H9 (cell line): ENCODE data around the gene GALNT9. TPM values are rescaled to one million over a fixed set of nuclear protein-coding genes. Genes with fewer than 3 reads are reported as not detected.

ENCODE experiments used
- DNase-seq: peaks from one replicate; pipeline ENCODE4 v3.0.0-alpha.2; 2017
- H2AFZ ChIP-seq: one replicate; pipeline ENCODE4 v1.6.1; 2013; ENCODE audit warnings: mild to moderate bottlenecking, low read length, control low read depth, moderate library complexity
- H2AK5ac ChIP-seq: 2 replicates; pipeline ENCODE4 v1.6.1; 2013; ENCODE audit warnings: low read length, control low read depth, mixed read lengths; ENCODE audit not compliant: insufficient read length
- H2BK120ac ChIP-seq: one replicate; pipeline ENCODE4 v1.6.1; 2013; ENCODE audit warnings: low read depth, mild to moderate bottlenecking, low read length, control low read depth, inconsistent platforms; ENCODE audit not compliant: poor library complexity, severe bottlenecking
- H2BK12ac ChIP-seq: 2 replicates; pipeline ENCODE4 v1.6.1; 2013; ENCODE audit warnings: low read length, control low read depth, mixed read lengths, low read depth; ENCODE audit not compliant: insufficient read length
- H2BK15ac ChIP-seq: 2 replicates; pipeline ENCODE4 v1.6.1; 2013; ENCODE audit warnings: low read depth, low read length, control low read depth
- H2BK20ac ChIP-seq: one replicate; pipeline ENCODE4 v1.6.1; 2013; ENCODE audit warnings: low read depth, mild to moderate bottlenecking, low read length, control low read depth, inconsistent platforms; ENCODE audit not compliant: poor library complexity, severe bottlenecking
- H2BK5ac ChIP-seq: 2 replicates; pipeline ENCODE4 v1.6.1; 2013; ENCODE audit warnings: low read length, control low read depth, mixed read lengths; ENCODE audit not compliant: insufficient read length
- H3K14ac ChIP-seq: 2 replicates; pipeline ENCODE4 v1.6.1; 2013; ENCODE audit warnings: low read length, control low read depth; ENCODE audit not compliant: insufficient read depth
- H3K18ac ChIP-seq: 2 replicates; pipeline ENCODE4 v1.6.1; 2013; ENCODE audit warnings: low read depth, mild to moderate bottlenecking, mixed read lengths, low read length, control low read depth; ENCODE audit not compliant: insufficient read length
- H3K23ac ChIP-seq: 2 replicates; pipeline ENCODE4 v1.6.1; 2013; ENCODE audit warnings: low read length, control low read depth, mixed read lengths, low read depth; ENCODE audit not compliant: insufficient read length
- H3K23me2 ChIP-seq: 2 replicates; pipeline ENCODE4 v1.6.1; 2013; ENCODE audit warnings: low read depth, mild to moderate bottlenecking, mixed read lengths, low read length, control low read depth; ENCODE audit not compliant: insufficient read length, poor library complexity, severe bottlenecking
- H3K27ac ChIP-seq: 2 replicates; pipeline ENCODE4 v1.5.1; 2013; ENCODE audit warnings: low read length, control low read depth, mixed read lengths, low read depth; ENCODE audit not compliant: insufficient read length
- H3K27me3 ChIP-seq: 2 replicates; pipeline ENCODE4 v1.6.1; 2013; ENCODE audit warnings: low read length, control low read depth, inconsistent platforms; ENCODE audit not compliant: insufficient read depth
- H3K4ac ChIP-seq: 2 replicates; pipeline ENCODE4 v1.6.1; 2013; ENCODE audit warnings: low read depth, mild to moderate bottlenecking, control low read depth, inconsistent platforms, low read length, moderate library complexity
- H3K4me1 ChIP-seq: 2 replicates; pipeline ENCODE4 v1.6.1; 2013; ENCODE audit warnings: low read length, control low read depth, inconsistent platforms; ENCODE audit not compliant: insufficient read depth
- H3K4me2 ChIP-seq: 2 replicates; pipeline ENCODE4 v1.6.1; 2013; ENCODE audit warnings: low read length, control low read depth, mixed read lengths; ENCODE audit not compliant: insufficient read length, insufficient read depth
- H3K56ac ChIP-seq: 2 replicates; pipeline ENCODE4 v1.6.1; 2013; ENCODE audit warnings: low read depth, mild to moderate bottlenecking, mixed read lengths, low read length, control low read depth; ENCODE audit not compliant: insufficient read length
- H3K79me1 ChIP-seq: 2 replicates; pipeline ENCODE4 v1.6.1; 2013; ENCODE audit warnings: low read depth, mild to moderate bottlenecking, moderate library complexity, low read length, control low read depth, inconsistent platforms; ENCODE audit not compliant: insufficient read depth, poor library complexity, severe bottlenecking
- H3K79me2 ChIP-seq: 2 replicates; pipeline ENCODE4 v1.6.1; 2013; ENCODE audit warnings: low read length, control low read depth, inconsistent platforms; ENCODE audit not compliant: insufficient read depth
- H3K9ac ChIP-seq: 2 replicates; pipeline ENCODE4 v1.6.1; 2013; ENCODE audit warnings: low read length, control low read depth, mixed read lengths; ENCODE audit not compliant: insufficient read length; ENCODE audit errors: extremely low read depth
- H3K9me3 ChIP-seq: one replicate; pipeline ENCODE4 v1.6.1; 2013; ENCODE audit warnings: low read depth, low read length, inconsistent platforms; ENCODE audit not compliant: control insufficient read depth
- H3T11ph ChIP-seq: one replicate; pipeline ENCODE4 v1.6.1; 2013; ENCODE audit warnings: mild to moderate bottlenecking, low read length, control low read depth, inconsistent platforms
- H4K20me1 ChIP-seq: one replicate; pipeline ENCODE4 v1.6.1; 2013; ENCODE audit not compliant: control insufficient read depth, insufficient read length, insufficient read depth
- H4K5ac ChIP-seq: 2 replicates; pipeline ENCODE4 v1.6.1; 2013; ENCODE audit warnings: low read depth, mild to moderate bottlenecking, mixed read lengths, low read length, control low read depth; ENCODE audit not compliant: insufficient read length
- H4K8ac ChIP-seq: replicated peaks from 2 replicates; pipeline ENCODE4 v1.6.1; 2013; ENCODE audit warnings: low read length, control low read depth, mixed read lengths, low read depth; ENCODE audit not compliant: insufficient read length
- H4K91ac ChIP-seq: 2 replicates; pipeline ENCODE4 v1.6.1; 2013; ENCODE audit warnings: low read depth, mild to moderate bottlenecking, moderate library complexity, mixed read lengths, low read length, control low read depth; ENCODE audit not compliant: insufficient read length
- H3K27ac Mint-ChIP-seq, 3 experiments: 2 replicates in 2 of 3; 3 replicates in 1 of 3; pipeline ENCODE4 v1.8.0; 2020 to 2021; ENCODE audit warnings: mixed read lengths in 3 of 3, mild to moderate bottlenecking in 1 of 3, moderate library complexity in 1 of 3
- H3K27me3 Mint-ChIP-seq: 2 replicates; pipeline ENCODE4 v1.8.0; 2021; ENCODE audit warnings: low read depth, mild to moderate bottlenecking, moderate library complexity, mixed read lengths
- H3K36me3 Mint-ChIP-seq, 3 experiments: 2 replicates in 2 of 3; 3 replicates in 1 of 3; pipeline ENCODE4 v1.8.0; 2020 to 2021; ENCODE audit warnings: low read depth in 3 of 3, mixed read lengths in 3 of 3; ENCODE audit not compliant: insufficient read depth in 1 of 3
- H3K4me1 Mint-ChIP-seq, 2 experiments: 2 replicates each; pipeline ENCODE4 v1.8.0; 2020; ENCODE audit warnings: mixed read lengths in 2 of 2
- H3K4me3 Mint-ChIP-seq, 2 experiments: 2 replicates in 1 of 2; 3 replicates in 1 of 2; pipeline ENCODE4 v1.8.0; 2020 to 2021; ENCODE audit warnings: mild to moderate bottlenecking in 2 of 2, mixed read lengths in 2 of 2, moderate library complexity in 1 of 2
- H3K9me3 Mint-ChIP-seq, 2 experiments: 2 replicates in 1 of 2; 3 replicates in 1 of 2; pipeline ENCODE4 v1.8.0; 2020; ENCODE audit warnings: mild to moderate bottlenecking in 2 of 2, mixed read lengths in 2 of 2, moderate library complexity in 1 of 2
- CTCF ChIP-seq: fragments of 200-600 bp; sonication (generic); conservative IDR thresholded peaks from 3 replicates; pipeline ENCODE4 v1.8.0; 2021; ENCODE audit warnings: antibody characterized with exemption, mild to moderate bottlenecking
- WGBS: extraction: QIAGEN DNeasy Blood & Tissue Kit; methylation state at CpG from one replicate; pipeline ENCODE4 v1.1.7; 2013; ENCODE audit warnings: missing lambda C conversion rate, low lambda C conversion rate, mixed read lengths; ENCODE audit not compliant: insufficient read length; ENCODE audit errors: extremely low coverage; 5-methylcytosine and 5-hydroxymethylcytosine counted together
- total RNA-seq: library from RNA; stranded (reverse); gene quantifications from 2 replicates; pipeline ENCODE4 v1.2.1, GENCODE V29; 2021

Gene GALNT9
- total RNA-seq, 1 experiment from 2014 or later, result 0.35 TPM

GRCh38 chr12:132211326-132211725, 118.1 kb downstream of the GALNT9 start:
- H3K27me3 Mint-ChIP-seq, result peaks cover 86% of the 10 kb centered on the region

More at GRCh38 chr12:132211326-132211725, 118.1 kb downstream of the GALNT9 start:
- H4K8ac ChIP-seq, result no peak overlapping the region
- Mint-ChIP-seq H3K4me1 (no peaks in the 10 kb centered on the region), H3K27ac (no peak overlapping the region), H3K36me3 (no peaks in the 10 kb centered on the region), H3K4me3 (no peak overlapping the region), H3K9me3 (peaks cover 2 to 7% of the 10 kb centered on the region in 2 experiments; a peak in 3 of 5 replicates)
- H2BK20ac ChIP-seq, result no peak overlapping the region
- H3T11ph ChIP-seq, result no peak overlapping the region
- H3K79me1 ChIP-seq, result no peaks in the 10 kb centered on the region
- no peak overlapping the region for H3K27ac ChIP-seq
- no peaks in the 10 kb centered on the region; the same call in 1 of the 2 replicates for H3K27me3 ChIP-seq
- no peak overlapping the region for H2BK5ac ChIP-seq
- no peak overlapping the region for H3K18ac ChIP-seq
- no peak overlapping the region for H3K14ac ChIP-seq
- no peak overlapping the region for H2AK5ac ChIP-seq
- no peak for TF ChIP-seq CTCF
- H3K9me3 ChIP-seq, result no peaks in the 10 kb centered on the region
- no peak overlapping the region for H3K56ac ChIP-seq
- no peak overlapping the region for H3K4ac ChIP-seq
- H4K5ac ChIP-seq, result no peak overlapping the region
- H3K23me2 ChIP-seq, result no peaks in the 10 kb centered on the region
- H2AFZ ChIP-seq, result no peak overlapping the region
- H4K91ac ChIP-seq, result no peak overlapping the region
- no peak overlapping the region for H3K23ac ChIP-seq
- H3K9ac ChIP-seq, result no peak overlapping the region
- H2BK12ac ChIP-seq, result no peak overlapping the region
- H4K20me1 ChIP-seq, result no peaks in the 10 kb centered on the region
- H3K4me2 ChIP-seq, result no peak overlapping the region
- no peak overlapping the region for H2BK15ac ChIP-seq
- no peaks in the 10 kb centered on the region for H3K79me2 ChIP-seq
- no peaks in the 10 kb centered on the region for H3K4me1 ChIP-seq
- no CpG with 5 or more reads among the region's 18 CpGs for WGBS
- DNase-seq, result no peak
- no peak overlapping the region for H2BK120ac ChIP-seq
